Fibroblast of mammary gland (primary cell): Measurements from ENCODE around the gene KRTAP15-1.
A peak's percentile ranks its signal among the peaks of the same experiment; 100 is the strongest.

Experiments
- DNase-seq: peaks from one replicate; pipeline ENCODE4 v3.0.0-alpha.2; 2010; ENCODE audit warnings: low read depth
- H3K4me3 ChIP-seq: 2 replicates; pipeline ENCODE4 v1.5.1; 2011; ENCODE audit warnings: low read depth, mild to moderate bottlenecking, low read length, moderate library complexity; ENCODE audit not compliant: control insufficient read depth
- CTCF ChIP-seq: conservative IDR thresholded peaks from 2 replicates; pipeline ENCODE4 v1.5.1; 2011; ENCODE audit warnings: low read depth, low read length, inconsistent platforms; ENCODE audit not compliant: control insufficient read depth, insufficient read depth

KRTAP15-1 gene

DNA sequence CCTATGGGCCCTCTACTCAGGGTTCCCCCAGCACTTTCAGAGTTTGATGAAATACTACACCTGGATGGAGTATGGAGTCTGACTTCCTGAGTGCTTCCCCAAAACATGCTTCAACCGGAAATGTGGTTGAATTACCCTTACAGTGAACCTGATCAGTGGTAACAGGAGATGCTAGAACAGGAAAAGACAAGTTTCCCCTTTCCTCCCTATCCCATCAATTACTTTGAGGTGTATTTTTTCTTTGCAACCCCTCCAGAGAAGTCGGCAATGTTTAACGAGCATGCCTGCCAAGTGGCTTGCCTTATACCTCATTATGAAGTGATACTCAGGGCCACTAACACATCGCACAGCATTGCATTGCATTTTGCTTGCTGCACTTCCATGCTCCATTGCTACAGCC, 7.0 kb downstream of the KRTAP15-1 start:
- no peak overlapping the region for H3K4me3 ChIP-seq
- no peak for DNase-seq
- no peak for TF ChIP-seq CTCF

- no peak for DNase-seq
- TF ChIP-seq CTCF, result no peak
- H3K4me3 ChIP-seq, result no peak overlapping the region
Measured at GRCh38 chr21:30448514-30448913, 8.4 kb downstream of the KRTAP15-1 start.

DNA sequence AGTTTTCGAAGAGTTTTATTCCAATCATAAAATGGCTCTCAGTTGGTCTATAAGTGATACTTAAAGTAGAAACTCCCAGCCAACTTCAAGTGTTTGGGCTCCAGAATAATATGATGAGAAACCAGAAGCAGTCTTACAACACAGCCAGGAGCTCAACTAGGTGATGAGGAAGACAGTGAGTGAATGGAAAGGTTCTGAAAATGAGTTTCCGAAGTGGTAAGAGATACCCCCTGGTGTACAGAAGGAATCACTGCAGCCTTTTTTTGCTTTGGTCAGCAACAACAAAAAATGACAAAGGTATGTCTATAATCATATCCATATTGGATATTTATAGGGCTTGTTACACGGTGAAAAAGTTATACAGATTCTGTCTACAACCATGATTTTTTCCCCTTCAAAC, 23.6 kb downstream of the KRTAP15-1 start:
- H3K4me3 ChIP-seq, result no peak overlapping the region
- peak; percentile 52 for TF ChIP-seq CTCF
- DNase-seq, result peak; percentile 2

DNA sequence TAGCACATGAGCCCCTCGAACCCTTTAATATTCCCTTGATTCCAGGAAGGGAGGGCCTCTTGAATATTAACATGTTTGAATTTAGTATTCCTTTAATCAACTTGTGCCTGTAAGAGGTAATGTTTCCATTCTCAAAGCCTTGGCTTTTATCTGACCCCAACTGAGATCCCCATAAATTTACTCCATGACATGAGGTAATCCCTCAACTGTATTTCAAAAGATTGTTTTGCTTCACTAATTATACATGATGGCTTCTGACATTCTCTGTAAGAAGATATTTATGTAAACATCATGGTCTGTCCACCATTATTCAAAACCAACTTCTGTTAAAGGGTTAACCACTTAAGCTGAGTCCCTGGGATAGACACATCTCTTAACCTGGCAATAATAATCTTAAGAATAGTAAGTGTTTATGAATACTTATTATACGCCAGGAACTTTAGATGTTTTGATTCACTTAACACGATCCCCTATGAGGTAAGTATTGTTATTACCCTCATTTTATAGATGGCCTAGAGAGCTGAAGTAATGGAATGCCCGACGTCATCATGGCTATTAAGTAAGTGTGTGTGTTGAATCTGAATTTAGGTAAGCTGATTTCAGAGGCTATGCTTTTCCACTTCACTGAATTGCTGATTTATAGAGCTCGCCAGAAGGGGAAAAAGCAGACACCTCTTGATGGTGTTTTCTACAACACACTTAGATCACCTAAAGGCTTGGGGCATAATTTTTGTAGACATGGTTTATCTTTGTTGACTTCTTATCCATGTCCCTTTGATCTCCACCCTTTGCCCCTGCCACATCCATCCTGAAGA, 29.0 kb downstream of the KRTAP15-1 start:
- TF ChIP-seq CTCF, result no peak
- H3K4me3 ChIP-seq, result no peak overlapping the region
- no peak for DNase-seq

- TF ChIP-seq CTCF, result no peak
- no peak overlapping the region for H3K4me3 ChIP-seq
- no peak for DNase-seq
Measured at GRCh38 chr21:30478004-30478403, 37.9 kb downstream of the KRTAP15-1 start.

- TF ChIP-seq CTCF, result no peak
- DNase-seq, result no peak
- H3K4me3 ChIP-seq, result no peak overlapping the region
Measured at GRCh38 chr21:30479259-30479658, 39.2 kb downstream of the KRTAP15-1 start.
